Glutamatergic neuron (in vitro differentiated cells): Measurements from ENCODE around the gene SLC38A5. TPM values are rescaled to one million over a fixed set of nuclear protein-coding genes. Genes with fewer than 3 reads are reported as not detected.

Experiments used
- DNase-seq: peaks from one replicate; pipeline ENCODE4 v3.0.0; 2022
- H3K27ac Mint-ChIP-seq: one replicate; pipeline ENCODE4 v1.8.0; 2020; ENCODE audit warnings: mild to moderate bottlenecking, mixed read lengths, inconsistent platforms; ENCODE audit not compliant: unreplicated experiment
- H3K27me3 Mint-ChIP-seq: one replicate; pipeline ENCODE4 v1.8.0; 2020; ENCODE audit warnings: mild to moderate bottlenecking, moderate library complexity, mixed read lengths, inconsistent platforms; ENCODE audit not compliant: unreplicated experiment
- H3K36me3 Mint-ChIP-seq: one replicate; pipeline ENCODE4 v1.8.0; 2020; ENCODE audit warnings: mild to moderate bottlenecking, mixed read lengths, inconsistent platforms; ENCODE audit not compliant: unreplicated experiment
- H3K4me1 Mint-ChIP-seq: one replicate; pipeline ENCODE4 v1.8.0; 2020; ENCODE audit warnings: mild to moderate bottlenecking, low read depth, mixed read lengths, inconsistent platforms; ENCODE audit not compliant: unreplicated experiment
- H3K4me3 Mint-ChIP-seq: one replicate; pipeline ENCODE4 v1.8.0; 2020; ENCODE audit warnings: mild to moderate bottlenecking, mixed read lengths, inconsistent platforms; ENCODE audit not compliant: unreplicated experiment
- H3K9me3 Mint-ChIP-seq: one replicate; pipeline ENCODE4 v1.8.0; 2020; ENCODE audit warnings: mild to moderate bottlenecking, moderate library complexity, mixed read lengths, inconsistent platforms; ENCODE audit not compliant: unreplicated experiment
- CTCF ChIP-seq: fragments of 200-600 bp; sonication (generic); IDR thresholded peaks from one replicate; pipeline ENCODE4 v1.5.0; 2021; ENCODE audit not compliant: partially characterized antibody, unreplicated experiment
- total RNA-seq: library from RNA; stranded (reverse); fragmentation: NEBNext Ultra II Directional; extraction: Animal tissue kit (Norgen Biotek cat#: 25700); gene quantifications from one replicate; pipeline ENCODE4 v1.2.1, GENCODE V29; 2021; ENCODE audit not compliant: unreplicated experiment

Gene SLC38A5
- total RNA-seq, 1 donor from 2014 or later = 136 TPM

- Mint-ChIP-seq H3K36me3 (no peaks in the 10 kb centered on the region), H3K4me3 (peak overlapping the region; percentile 95), H3K4me1 (peaks cover 31% of the 10 kb centered on the region), H3K9me3 (peaks cover 20% of the 10 kb centered on the region), H3K27me3 (peaks cover 14% of the 10 kb centered on the region), H3K27ac (peak overlapping the region; percentile 91)
- no peak for DNase-seq
- no peak for TF ChIP-seq CTCF
Measured at GRCh38 chrX:48475296-48475695, 5.2 kb upstream of the SLC38A5 start.

GRCh38 chrX:48474581-48474980 is 4.5 kb upstream of the SLC38A5 start:
- peak overlapping the region; percentile 98 for H3K27ac Mint-ChIP-seq
- H3K4me1 Mint-ChIP-seq = peaks cover 36% of the 10 kb centered on the region
- H3K4me3 Mint-ChIP-seq = no peak overlapping the region
- no peak for DNase-seq
- H3K9me3 Mint-ChIP-seq = peaks cover 24% of the 10 kb centered on the region
- no peak for TF ChIP-seq CTCF
- peaks cover 15% of the 10 kb centered on the region for H3K27me3 Mint-ChIP-seq
- no peaks in the 10 kb centered on the region for H3K36me3 Mint-ChIP-seq

GRCh38 chrX:48474127-48474526 is 4.1 kb upstream of the SLC38A5 start:
- peaks cover 39% of the 10 kb centered on the region for H3K4me1 Mint-ChIP-seq
- H3K27ac Mint-ChIP-seq = peak overlapping the region; percentile 98
- DNase-seq = no peak
- no peaks in the 10 kb centered on the region for H3K36me3 Mint-ChIP-seq
- H3K27me3 Mint-ChIP-seq = peaks cover 17% of the 10 kb centered on the region
- H3K4me3 Mint-ChIP-seq = peak overlapping the region; percentile 66
- peaks cover 26% of the 10 kb centered on the region for H3K9me3 Mint-ChIP-seq
- TF ChIP-seq CTCF = no peak

- H3K9me3 Mint-ChIP-seq = peaks cover 25% of the 10 kb centered on the region
- TF ChIP-seq CTCF = no peak
- peak overlapping the region; percentile 66 for H3K4me3 Mint-ChIP-seq
Measured at GRCh38 chrX:48473704-48473990, 3.6 kb upstream of the SLC38A5 start.

GRCh38 chrX:48472851-48473703 is 3.0 kb upstream of the SLC38A5 start:
- peaks cover 17% of the 10 kb centered on the region for H3K27me3 Mint-ChIP-seq
- no peak for DNase-seq
- H3K4me1 Mint-ChIP-seq = peaks cover 39% of the 10 kb centered on the region
- peaks cover 25% of the 10 kb centered on the region for H3K9me3 Mint-ChIP-seq
- H3K4me3 Mint-ChIP-seq = peak overlapping the region; percentile 77
- peak overlapping the region; percentile 98 for H3K27ac Mint-ChIP-seq
- TF ChIP-seq CTCF = no peak
- no peaks in the 10 kb centered on the region for H3K36me3 Mint-ChIP-seq

More at GRCh38 chrX:48473704-48473990, 3.6 kb upstream of the SLC38A5 start:
- H3K27ac Mint-ChIP-seq = peak overlapping the region; percentile 98
- H3K36me3 Mint-ChIP-seq = no peaks in the 10 kb centered on the region
- DNase-seq = no peak
- H3K4me1 Mint-ChIP-seq = peaks cover 39% of the 10 kb centered on the region
- peaks cover 17% of the 10 kb centered on the region for H3K27me3 Mint-ChIP-seq
